Epithelial cell of prostate (primary cell): ENCODE results near the gene KCNAB2.

ENCODE experiments used
- DNase-seq: peaks from one replicate; pipeline ENCODE4 v3.0.0-alpha.2; 2011; ENCODE audit warnings: low read depth, low spot score
- H3K27ac ChIP-seq: fragments of 450-650 bp; 2 replicates; pipeline ENCODE4 v1.5.1; 2017; ENCODE audit warnings: mild to moderate bottlenecking

KCNAB2 gene

GRCh38 chr1:6094246-6094645 is 48.6 kb downstream of the KCNAB2 start:
- H3K27ac ChIP-seq, result no peak overlapping the region
- DNase-seq, result no peak

GRCh38 chr1:6094801-6095505 is 49.3 kb downstream of the KCNAB2 start:
- DNase-seq, result no peak
- no peak overlapping the region for H3K27ac ChIP-seq

- no peak overlapping the region for H3K27ac ChIP-seq
- no peak for DNase-seq
Measured at GRCh38 chr1:6095511-6096242, 50.0 kb downstream of the KCNAB2 start.

GRCh38 chr1:6096243-6097116 is 50.8 kb downstream of the KCNAB2 start:
- H3K27ac ChIP-seq, result no peak overlapping the region
- no peak for DNase-seq

GRCh38 chr1:6097117-6097595 is 51.5 kb downstream of the KCNAB2 start:
- no peak for DNase-seq
- no peak overlapping the region for H3K27ac ChIP-seq

GRCh38 chr1:6097824-6098223 is 52.1 kb downstream of the KCNAB2 start:
- H3K27ac ChIP-seq, result no peak overlapping the region
- no peak for DNase-seq

- H3K27ac ChIP-seq, result no peak overlapping the region
- DNase-seq, result no peak
Measured at GRCh38 chr1:6098303-6099215, 52.9 kb downstream of the KCNAB2 start.

GRCh38 chr1:6099297-6099696 is 53.6 kb downstream of the KCNAB2 start:
- DNase-seq, result no peak
- H3K27ac ChIP-seq, result no peak overlapping the region

- no peak for DNase-seq
Measured at GRCh38 chr1:6099787-6100765, 54.4 kb downstream of the KCNAB2 start.

GRCh38 chr1:6100861-6101783 is 55.4 kb downstream of the KCNAB2 start:
- DNase-seq, result no peak
- no peak overlapping the region for H3K27ac ChIP-seq

More at GRCh38 chr1:6099787-6100765, 54.4 kb downstream of the KCNAB2 start:
- H3K27ac ChIP-seq, result no peak overlapping the region

- H3K27ac ChIP-seq, result no peak overlapping the region
- no peak for DNase-seq
Measured at GRCh38 chr1:6101826-6102531, 56.3 kb downstream of the KCNAB2 start.

GRCh38 chr1:6102532-6102845 is 56.8 kb downstream of the KCNAB2 start:
- no peak for DNase-seq

GRCh38 chr1:6103111-6103853 is 57.6 kb downstream of the KCNAB2 start:
- no peak for DNase-seq
- H3K27ac ChIP-seq, result no peak overlapping the region

More at GRCh38 chr1:6102532-6102845, 56.8 kb downstream of the KCNAB2 start:
- H3K27ac ChIP-seq, result no peak overlapping the region

GRCh38 chr1:6103854-6104530 is 58.3 kb downstream of the KCNAB2 start:
- H3K27ac ChIP-seq, result no peak overlapping the region
- DNase-seq, result no peak

- no peak overlapping the region for H3K27ac ChIP-seq
- DNase-seq, result no peak
Measured at GRCh38 chr1:6104631-6105030, 58.9 kb downstream of the KCNAB2 start.

GRCh38 chr1:6105218-6105679 is 59.6 kb downstream of the KCNAB2 start:
- no peak overlapping the region for H3K27ac ChIP-seq
- no peak for DNase-seq
